Stimulated activated CD4-positive, alpha-beta T cell treated with anti-CD3 and anti-CD28 coated beads, TNF-alpha, amount 100 ng/mL, for 24 hours (primary cell): ENCODE results near the gene TLR6.
"Not testable (repeated sequence)": the region's sequence is repeated elsewhere in the genome, so short reads cannot be mapped to it uniquely, and the experiment has no call there.

Source experiments
- DNase-seq, 3 experiments: peaks; one replicate each; pipeline ENCODE4 v3.0.0-alpha.2; 2020; ENCODE audit warnings: low read depth in 3 of 3

Gene TLR6

GRCh38 chr4:38820329-38821061, 36.1 kb downstream of the TLR6 start:
- no peak for DNase-seq

- no peak for DNase-seq
Observed at GRCh38 chr4:38819569-38819968, 37.0 kb downstream of the TLR6 start.

- no peak for DNase-seq
Observed at GRCh38 chr4:38818441-38818976, 38.1 kb downstream of the TLR6 start.

GRCh38 chr4:38815885-38816782, 40.5 kb downstream of the TLR6 start:
- DNase-seq, result no peak

GRCh38 chr4:38814386-38814785, 42.2 kb downstream of the TLR6 start:
- DNase-seq, result no peak

- DNase-seq, result no peak
Observed at GRCh38 chr4:38811297-38811696, 45.3 kb downstream of the TLR6 start.

GRCh38 chr4:38807462-38807861, 49.2 kb downstream of the TLR6 start:
- DNase-seq, result not testable (repeated sequence)

- not testable (repeated sequence) for DNase-seq
Observed at GRCh38 chr4:38806251-38806650, 50.4 kb downstream of the TLR6 start.

- peak in 1 of 3 experiments; percentile 14 for DNase-seq
Observed at GRCh38 chr4:38805530-38806145, 51.0 kb downstream of the TLR6 start.

- no peak for DNase-seq
Observed at GRCh38 chr4:38804654-38805295, 51.8 kb downstream of the TLR6 start, which contains the start of gene TLR1. TLR1 (minus strand) TSS chr4:38804791; CDS start chr4:38798831, 5,960 bp downstream.

- DNase-seq, result peak; percentile 6 to 23 (median 16)
Observed at GRCh38 chr4:38803833-38804653, 52.6 kb downstream of the TLR6 start.

GRCh38 chr4:38802561-38803355, 53.9 kb downstream of the TLR6 start:
- DNase-seq, result no peak

- DNase-seq, result no peak
Observed at GRCh38 chr4:38800961-38801450, 55.6 kb downstream of the TLR6 start.

- DNase-seq, result no peak
Observed at GRCh38 chr4:38800366-38800765, 56.3 kb downstream of the TLR6 start.

- no peak for DNase-seq
Observed at GRCh38 chr4:38795087-38795486, 61.5 kb downstream of the TLR6 start.

GRCh38 chr4:38794051-38794450, 62.6 kb downstream of the TLR6 start:
- no peak for DNase-seq

GRCh38 chr4:38791010-38791409, 65.6 kb downstream of the TLR6 start:
- DNase-seq, result no peak

GRCh38 chr4:38788317-38788716, 68.3 kb downstream of the TLR6 start:
- no peak for DNase-seq

GRCh38 chr4:38787693-38788092, 68.9 kb downstream of the TLR6 start:
- DNase-seq, result no peak
